Hepatocyte (in vitro differentiated cells): ENCODE measurements around the gene SLC34A3.

Experiments used
- EZH2 ChIP-seq: fragments of 200-600 bp; sonication (generic); IDR thresholded peaks from 2 replicates; pipeline ENCODE4 v1.6.1; 2016; ENCODE audit warnings: antibody characterized with exemption, mild to moderate bottlenecking, borderline replicate concordance
- EZH2phosphoT487 ChIP-seq: fragments of 200-600 bp; sonication (generic); IDR thresholded peaks from one replicate; pipeline ENCODE4 v1.6.1; 2018; ENCODE audit warnings: antibody characterized with exemption, mild to moderate bottlenecking, low read depth, moderate library complexity; ENCODE audit not compliant: unreplicated experiment, severe bottlenecking
- TF ChIP-seq, protein P1 (sequence below): fragments of 200-600 bp; sonication (generic); IDR thresholded peaks from 2 replicates; pipeline ENCODE4 v1.5.1; 2016; ENCODE audit warnings: antibody characterized with exemption, mild to moderate bottlenecking; ENCODE audit not compliant: poor library complexity

GRCh38 chr9:137278061-137278701 is 47.5 kb downstream of the SLC34A3 start:
- no peak for TF ChIP-seq EZH2
- TF ChIP-seq, protein P1, sequence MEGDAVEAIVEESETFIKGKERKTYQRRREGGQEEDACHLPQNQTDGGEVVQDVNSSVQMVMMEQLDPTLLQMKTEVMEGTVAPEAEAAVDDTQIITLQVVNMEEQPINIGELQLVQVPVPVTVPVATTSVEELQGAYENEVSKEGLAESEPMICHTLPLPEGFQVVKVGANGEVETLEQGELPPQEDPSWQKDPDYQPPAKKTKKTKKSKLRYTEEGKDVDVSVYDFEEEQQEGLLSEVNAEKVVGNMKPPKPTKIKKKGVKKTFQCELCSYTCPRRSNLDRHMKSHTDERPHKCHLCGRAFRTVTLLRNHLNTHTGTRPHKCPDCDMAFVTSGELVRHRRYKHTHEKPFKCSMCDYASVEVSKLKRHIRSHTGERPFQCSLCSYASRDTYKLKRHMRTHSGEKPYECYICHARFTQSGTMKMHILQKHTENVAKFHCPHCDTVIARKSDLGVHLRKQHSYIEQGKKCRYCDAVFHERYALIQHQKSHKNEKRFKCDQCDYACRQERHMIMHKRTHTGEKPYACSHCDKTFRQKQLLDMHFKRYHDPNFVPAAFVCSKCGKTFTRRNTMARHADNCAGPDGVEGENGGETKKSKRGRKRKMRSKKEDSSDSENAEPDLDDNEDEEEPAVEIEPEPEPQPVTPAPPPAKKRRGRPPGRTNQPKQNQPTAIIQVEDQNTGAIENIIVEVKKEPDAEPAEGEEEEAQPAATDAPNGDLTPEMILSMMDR = no peak
- no peak for TF ChIP-seq EZH2phosphoT487
